Measurements from ENCODE around the gene BBS2. TPM values are rescaled to one million over a fixed set of nuclear protein-coding genes. Genes with fewer than 3 reads are reported as not detected.

BBS2 gene
- total RNA-seq, 1 donor from 2014 or later: 29.0 TPM

DNA sequence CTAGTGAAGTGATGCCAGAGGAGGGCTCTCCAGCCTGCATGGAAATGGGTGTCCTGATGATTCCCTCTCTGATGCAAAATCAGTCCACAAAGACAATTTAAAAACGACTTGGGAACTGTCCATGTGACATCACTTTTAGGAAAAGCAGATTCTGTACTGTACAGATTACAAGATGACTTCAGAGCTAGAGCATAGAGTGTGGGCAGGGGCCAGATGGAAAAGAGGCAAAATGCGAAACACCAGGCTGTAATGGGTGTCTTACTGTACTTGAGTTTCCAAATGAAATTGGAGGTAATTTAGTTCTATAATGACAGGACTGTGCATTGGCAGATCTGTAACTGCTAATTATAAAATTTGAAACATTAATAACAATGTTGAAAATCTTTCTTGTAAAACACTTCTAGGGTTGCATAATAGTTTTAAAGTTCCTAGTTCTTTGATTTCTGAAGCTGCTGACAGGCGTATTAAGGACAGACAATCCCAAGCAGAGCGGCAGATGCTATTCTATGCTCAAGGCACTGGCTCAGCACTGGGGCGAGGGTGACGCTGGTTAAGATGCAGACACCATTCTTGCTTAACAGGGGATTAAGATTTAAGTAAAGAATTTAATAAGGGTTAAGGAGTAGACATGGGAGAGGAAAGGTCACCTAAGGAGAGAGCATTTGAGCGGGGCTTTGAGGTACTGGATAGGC is 38.9 kb downstream of the BBS2 start:
- no peak for FAIRE-seq
- H3K4me3 ChIP-seq (ENCODE audit: insufficient read depth, low read depth, low read length): no peak overlapping the region
- TF ChIP-seq EZH2 (IDR thresholded peaks at IDR 0.05; ENCODE audit: insufficient read depth, low read length): no peak
- TF ChIP-seq, protein P1, sequence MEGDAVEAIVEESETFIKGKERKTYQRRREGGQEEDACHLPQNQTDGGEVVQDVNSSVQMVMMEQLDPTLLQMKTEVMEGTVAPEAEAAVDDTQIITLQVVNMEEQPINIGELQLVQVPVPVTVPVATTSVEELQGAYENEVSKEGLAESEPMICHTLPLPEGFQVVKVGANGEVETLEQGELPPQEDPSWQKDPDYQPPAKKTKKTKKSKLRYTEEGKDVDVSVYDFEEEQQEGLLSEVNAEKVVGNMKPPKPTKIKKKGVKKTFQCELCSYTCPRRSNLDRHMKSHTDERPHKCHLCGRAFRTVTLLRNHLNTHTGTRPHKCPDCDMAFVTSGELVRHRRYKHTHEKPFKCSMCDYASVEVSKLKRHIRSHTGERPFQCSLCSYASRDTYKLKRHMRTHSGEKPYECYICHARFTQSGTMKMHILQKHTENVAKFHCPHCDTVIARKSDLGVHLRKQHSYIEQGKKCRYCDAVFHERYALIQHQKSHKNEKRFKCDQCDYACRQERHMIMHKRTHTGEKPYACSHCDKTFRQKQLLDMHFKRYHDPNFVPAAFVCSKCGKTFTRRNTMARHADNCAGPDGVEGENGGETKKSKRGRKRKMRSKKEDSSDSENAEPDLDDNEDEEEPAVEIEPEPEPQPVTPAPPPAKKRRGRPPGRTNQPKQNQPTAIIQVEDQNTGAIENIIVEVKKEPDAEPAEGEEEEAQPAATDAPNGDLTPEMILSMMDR (IDR thresholded peaks at IDR 0.05; ENCODE audit: insufficient read depth, low read depth, low read length): no peak
- no peak overlapping the region for H3K9ac ChIP-seq (ENCODE audit: low read length)
- Mint-ChIP-seq H3K4me1 (ENCODE audit: low read depth, unreplicated experiment) (peaks cover 32% of the 10 kb centered on the region), H3K36me3 (ENCODE audit: low read depth, unreplicated experiment) (peaks cover 17% of the 10 kb centered on the region), H3K4me3 (ENCODE audit: unreplicated experiment) (no peak overlapping the region), H3K9me3 (ENCODE audit: unreplicated experiment) (no peaks in the 10 kb centered on the region), H3K27me3 (ENCODE audit: low read depth, unreplicated experiment) (no peaks in the 10 kb centered on the region), H3K27ac (ENCODE audit: unreplicated experiment) (no peak overlapping the region)
- H3K27me3 ChIP-seq (ENCODE audit: insufficient read depth, low read length): no peaks in the 10 kb centered on the region
- no peaks in the 10 kb centered on the region for H3K79me2 ChIP-seq (ENCODE audit: insufficient read depth, low read length)
- no peak overlapping the region for H3K4me2 ChIP-seq (ENCODE audit: low read length)
- peaks cover 15% of the 10 kb centered on the region for H3K36me3 ChIP-seq (ENCODE audit: insufficient read depth, low read length)
- no peaks in the 10 kb centered on the region for H3K9me3 ChIP-seq (ENCODE audit: insufficient read depth, low read depth, low read length)
- no peak for DNase-seq (ENCODE audit: low read depth)
- H3K27ac ChIP-seq (ENCODE audit: low read depth, low read length): no peak overlapping the region
- no peak overlapping the region for H2AFZ ChIP-seq (ENCODE audit: low read depth, low read length)
- peaks cover 16% of the 10 kb centered on the region for H3K4me1 ChIP-seq (ENCODE audit: insufficient read depth, low read length)
- no peaks in the 10 kb centered on the region for H4K20me1 ChIP-seq (ENCODE audit: insufficient read depth, low read length)

DNA sequence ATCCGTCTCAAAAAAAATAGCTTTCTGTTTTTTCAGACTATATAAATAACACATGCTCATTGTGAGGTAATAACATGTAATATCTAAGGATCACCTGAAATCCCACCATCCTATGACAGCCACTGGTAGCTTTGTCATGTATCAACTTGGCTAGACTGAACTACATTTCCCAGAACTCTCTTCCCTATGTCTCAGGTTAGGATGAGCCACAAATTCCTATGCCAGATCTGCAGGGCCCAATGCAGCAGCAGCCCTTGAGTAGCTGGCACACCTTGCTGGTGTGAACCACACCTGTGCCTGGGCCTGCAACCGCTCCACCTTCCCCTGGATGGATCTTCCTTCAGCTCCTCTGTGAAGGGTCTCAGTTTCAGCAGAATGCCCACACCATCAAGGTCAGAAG is 40.4 kb downstream of the BBS2 start:
- no peak overlapping the region for H3K27ac ChIP-seq (ENCODE audit: low read depth, low read length)
- H3K27me3 ChIP-seq (ENCODE audit: insufficient read depth, low read length): no peaks in the 10 kb centered on the region
- H3K4me1 ChIP-seq (ENCODE audit: insufficient read depth, low read length): peaks cover 16% of the 10 kb centered on the region
- H3K9me3 Mint-ChIP-seq (ENCODE audit: unreplicated experiment): no peaks in the 10 kb centered on the region
- H2AFZ ChIP-seq (ENCODE audit: low read depth, low read length): no peak overlapping the region
- H3K4me3 Mint-ChIP-seq (ENCODE audit: unreplicated experiment): no peak overlapping the region
- no peak overlapping the region for H3K4me2 ChIP-seq (ENCODE audit: low read length)
- H3K36me3 ChIP-seq (ENCODE audit: insufficient read depth, low read length): peaks cover 26% of the 10 kb centered on the region
- H4K20me1 ChIP-seq (ENCODE audit: insufficient read depth, low read length): no peaks in the 10 kb centered on the region
- no peaks in the 10 kb centered on the region for H3K27me3 Mint-ChIP-seq (ENCODE audit: low read depth, unreplicated experiment)
- no peak overlapping the region for H3K9ac ChIP-seq (ENCODE audit: low read length)
- no peak for DNase-seq (ENCODE audit: low read depth)
- peaks cover 32% of the 10 kb centered on the region for H3K4me1 Mint-ChIP-seq (ENCODE audit: low read depth, unreplicated experiment)
- H3K9me3 ChIP-seq (ENCODE audit: insufficient read depth, low read depth, low read length): no peaks in the 10 kb centered on the region
- H3K79me2 ChIP-seq (ENCODE audit: insufficient read depth, low read length): no peaks in the 10 kb centered on the region
- no peak overlapping the region for H3K4me3 ChIP-seq (ENCODE audit: insufficient read depth, low read depth, low read length)
- TF ChIP-seq, protein P1 (IDR thresholded peaks at IDR 0.05; ENCODE audit: insufficient read depth, low read depth, low read length): no peak
- no peak for TF ChIP-seq EZH2 (IDR thresholded peaks at IDR 0.05; ENCODE audit: insufficient read depth, low read length)
- no peak overlapping the region for H3K27ac Mint-ChIP-seq (ENCODE audit: unreplicated experiment)
- FAIRE-seq: no peak
- peaks cover 17% of the 10 kb centered on the region for H3K36me3 Mint-ChIP-seq (ENCODE audit: low read depth, unreplicated experiment)

Data from astrocyte (in vitro differentiated cells and primary cell).